ENCODE data around the gene KAT6B.

GRCh38 chr10:74889662-74889998, 63.2 kb downstream of the KAT6B start:
- TF ChIP-seq, protein P1, sequence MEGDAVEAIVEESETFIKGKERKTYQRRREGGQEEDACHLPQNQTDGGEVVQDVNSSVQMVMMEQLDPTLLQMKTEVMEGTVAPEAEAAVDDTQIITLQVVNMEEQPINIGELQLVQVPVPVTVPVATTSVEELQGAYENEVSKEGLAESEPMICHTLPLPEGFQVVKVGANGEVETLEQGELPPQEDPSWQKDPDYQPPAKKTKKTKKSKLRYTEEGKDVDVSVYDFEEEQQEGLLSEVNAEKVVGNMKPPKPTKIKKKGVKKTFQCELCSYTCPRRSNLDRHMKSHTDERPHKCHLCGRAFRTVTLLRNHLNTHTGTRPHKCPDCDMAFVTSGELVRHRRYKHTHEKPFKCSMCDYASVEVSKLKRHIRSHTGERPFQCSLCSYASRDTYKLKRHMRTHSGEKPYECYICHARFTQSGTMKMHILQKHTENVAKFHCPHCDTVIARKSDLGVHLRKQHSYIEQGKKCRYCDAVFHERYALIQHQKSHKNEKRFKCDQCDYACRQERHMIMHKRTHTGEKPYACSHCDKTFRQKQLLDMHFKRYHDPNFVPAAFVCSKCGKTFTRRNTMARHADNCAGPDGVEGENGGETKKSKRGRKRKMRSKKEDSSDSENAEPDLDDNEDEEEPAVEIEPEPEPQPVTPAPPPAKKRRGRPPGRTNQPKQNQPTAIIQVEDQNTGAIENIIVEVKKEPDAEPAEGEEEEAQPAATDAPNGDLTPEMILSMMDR (IDR thresholded peaks at IDR 0.05; ENCODE audit: insufficient read depth, low read depth, low read length): no peak
- TF ChIP-seq EZH2 (IDR thresholded peaks at IDR 0.05; ENCODE audit: insufficient read depth, low read length): no peak

Data from astrocyte (in vitro differentiated cells and primary cell).